ENCODE measurements around the gene LCN2. TPM values are rescaled to one million over a fixed set of nuclear protein-coding genes. Genes with fewer than 3 reads are reported as not detected.
A peak's percentile ranks its signal among the peaks of the same experiment; 100 is the strongest.

LCN2 gene
- total RNA-seq, 2 experiments from 2014 or later, result not detected

DNA sequence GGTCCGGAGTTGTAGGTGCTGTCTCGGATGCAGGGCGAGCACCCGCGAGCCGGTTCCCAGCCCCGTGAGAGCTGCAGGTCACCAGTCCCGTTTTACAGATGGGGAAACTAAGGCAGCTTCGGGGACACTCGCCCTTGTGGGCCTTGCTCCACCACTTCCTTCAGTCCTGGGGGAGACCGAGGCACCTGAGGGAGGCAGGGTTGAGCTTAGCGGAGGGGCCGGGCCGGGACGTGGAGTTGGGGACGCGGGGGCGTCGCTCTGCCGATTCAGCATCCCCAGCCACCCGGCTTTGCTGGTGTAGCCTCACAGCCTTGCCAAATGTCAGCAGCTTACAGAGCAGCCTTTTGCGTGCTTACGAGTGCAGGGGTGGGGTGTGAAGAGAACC is 11.3 kb downstream of the LCN2 start:
- CTCF ChIA-PET, result interaction anchor here (0.6 to 2.9 kb wide), 4 partner anchors 30 to 1737 kb away, joined by 3 to 8 read pairs (median 3); partner anchors contain the start of gene CIZ1
- ATAC-seq (ENCODE audit: poor library complexity) (peak; percentile 11), DNase-seq (peak in 9 of 14 experiments; percentile 12 to 62 (median 22))
- Histone ChIP-seq H3K4me1 (ENCODE audit: insufficient read depth, low read length) (peaks cover 24% of the 10 kb centered on the region), H3K27ac (ENCODE audit: low read depth in 1 of 2, low read length in 2 of 2) (peak overlapping the region; percentile 65 to 77), H3K36me3 (ENCODE audit: insufficient read depth, low read length) (peaks cover 22% of the 10 kb centered on the region), H3K9me3 (ENCODE audit: control insufficient read depth in 1 of 2, insufficient read depth in 1 of 2, low read length in 2 of 2) (no peaks in the 10 kb centered on the region), H3K27me3 (ENCODE audit: control insufficient read depth in 1 of 2, insufficient read depth in 2 of 2, low read length in 2 of 2) (no peaks in the 10 kb centered on the region), H3K4me3 (ENCODE audit: low read length) (peak overlapping the region; percentile 97)
- Mint-ChIP-seq H3K36me3 (ENCODE audit: low read depth) (peaks cover 25% of the 10 kb centered on the region), H3K27me3 (no peaks in the 10 kb centered on the region), H3K27ac (peak overlapping the region; percentile 92), H3K4me3 (peak overlapping the region; percentile 89), H3K4me1 (ENCODE audit: low read depth) (peaks cover 20% of the 10 kb centered on the region), H3K9me3 (no peaks in the 10 kb centered on the region)
- POLR2A ChIA-PET, result interaction anchor here (0.5 to 4.4 kb wide), 10 partner anchors 9 to 1731 kb away, joined by 3 to 29 read pairs (median 4); partner anchors contain the start of gene PTGES2
- TF ChIP-seq, protein P1, sequence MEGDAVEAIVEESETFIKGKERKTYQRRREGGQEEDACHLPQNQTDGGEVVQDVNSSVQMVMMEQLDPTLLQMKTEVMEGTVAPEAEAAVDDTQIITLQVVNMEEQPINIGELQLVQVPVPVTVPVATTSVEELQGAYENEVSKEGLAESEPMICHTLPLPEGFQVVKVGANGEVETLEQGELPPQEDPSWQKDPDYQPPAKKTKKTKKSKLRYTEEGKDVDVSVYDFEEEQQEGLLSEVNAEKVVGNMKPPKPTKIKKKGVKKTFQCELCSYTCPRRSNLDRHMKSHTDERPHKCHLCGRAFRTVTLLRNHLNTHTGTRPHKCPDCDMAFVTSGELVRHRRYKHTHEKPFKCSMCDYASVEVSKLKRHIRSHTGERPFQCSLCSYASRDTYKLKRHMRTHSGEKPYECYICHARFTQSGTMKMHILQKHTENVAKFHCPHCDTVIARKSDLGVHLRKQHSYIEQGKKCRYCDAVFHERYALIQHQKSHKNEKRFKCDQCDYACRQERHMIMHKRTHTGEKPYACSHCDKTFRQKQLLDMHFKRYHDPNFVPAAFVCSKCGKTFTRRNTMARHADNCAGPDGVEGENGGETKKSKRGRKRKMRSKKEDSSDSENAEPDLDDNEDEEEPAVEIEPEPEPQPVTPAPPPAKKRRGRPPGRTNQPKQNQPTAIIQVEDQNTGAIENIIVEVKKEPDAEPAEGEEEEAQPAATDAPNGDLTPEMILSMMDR (IDR thresholded peaks at IDR 0.05), result no peak
- intact Hi-C loops (cut with DNase I, micrococcal nuclease), result loop anchor here (1.0 to 2.0 kb wide), 4 partner anchors 31 to 115 kb away; partner anchors contain the start of gene CIZ1 (in 1 of the 2)

DNA sequence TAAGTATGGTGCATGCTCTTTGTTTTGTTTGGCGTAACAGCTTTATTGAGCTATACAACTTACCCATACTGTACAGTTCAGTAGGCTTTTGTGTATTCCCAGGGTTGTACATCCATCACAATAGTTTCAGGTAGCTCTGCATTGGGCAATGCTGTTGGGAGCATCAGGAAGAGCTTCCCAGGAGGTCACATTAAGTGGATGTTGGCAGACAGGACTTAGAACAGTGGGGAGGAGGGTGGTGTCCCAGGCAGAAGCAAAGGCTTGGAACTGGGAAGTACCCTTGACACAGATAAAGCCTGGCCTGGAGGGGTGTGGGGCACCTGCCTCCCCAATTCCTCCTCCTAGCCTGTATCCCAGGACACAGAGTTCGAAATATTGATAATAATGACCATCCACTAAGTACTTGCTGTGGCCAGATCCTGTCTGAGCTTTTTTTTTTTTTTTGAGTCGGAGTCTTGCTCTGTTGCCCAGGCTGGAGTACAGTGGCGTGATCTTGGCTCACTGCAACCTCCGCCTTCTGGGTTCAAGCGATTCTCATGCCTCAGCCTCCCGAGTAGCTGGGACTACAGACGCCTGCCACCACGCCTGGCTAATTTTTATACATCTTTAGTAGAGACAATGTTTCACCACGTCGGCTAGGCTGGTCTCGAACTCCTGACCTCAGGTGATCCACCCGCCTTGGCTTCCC is 12.1 kb downstream of the LCN2 start:
- TF ChIP-seq, protein P1 (IDR thresholded peaks at IDR 0.05), result no peak
- intact Hi-C loops (cut with DNase I, micrococcal nuclease), result loop anchor here in 1 of 2 experiments (2.0 kb wide), 1 partner anchor 89 kb away; no protein-coding TSS in a partner anchor
- Mint-ChIP-seq H3K36me3 (ENCODE audit: low read depth) (peaks cover 32% of the 10 kb centered on the region), H3K4me1 (ENCODE audit: low read depth) (peaks cover 20% of the 10 kb centered on the region), H3K4me3 (peak overlapping the region; percentile 89), H3K27me3 (no peaks in the 10 kb centered on the region), H3K27ac (peak overlapping the region; percentile 92), H3K9me3 (no peaks in the 10 kb centered on the region)
- Histone ChIP-seq H3K4me1 (ENCODE audit: insufficient read depth, low read length) (peaks cover 24% of the 10 kb centered on the region), H3K36me3 (ENCODE audit: insufficient read depth, low read length) (peaks cover 28% of the 10 kb centered on the region), H3K4me3 (ENCODE audit: low read length) (peak overlapping the region; percentile 97), H3K27ac (ENCODE audit: low read depth in 1 of 2, low read length in 2 of 2) (no peak overlapping the region), H3K9me3 (ENCODE audit: control insufficient read depth in 1 of 2, insufficient read depth in 1 of 2, low read length in 2 of 2) (no peaks in the 10 kb centered on the region), H3K27me3 (ENCODE audit: control insufficient read depth in 1 of 2, insufficient read depth in 2 of 2, low read length in 2 of 2) (no peaks in the 10 kb centered on the region)
- DNase-seq (no peak), ATAC-seq (ENCODE audit: poor library complexity) (no peak)
- POLR2A ChIA-PET, result interaction anchor here (0.6 to 4.4 kb wide), 11 partner anchors 8 to 610 kb away, joined by 3 to 29 read pairs (median 4); partner anchors contain the start of genes GOLGA2, PTGES2, SWI5 and ZER1
- CTCF ChIA-PET, result interaction anchor here (1.3 to 2.9 kb wide), 2 partner anchors 30 to 180 kb away, joined by 3 to 8 read pairs; partner anchors contain the start of gene CIZ1

DNA sequence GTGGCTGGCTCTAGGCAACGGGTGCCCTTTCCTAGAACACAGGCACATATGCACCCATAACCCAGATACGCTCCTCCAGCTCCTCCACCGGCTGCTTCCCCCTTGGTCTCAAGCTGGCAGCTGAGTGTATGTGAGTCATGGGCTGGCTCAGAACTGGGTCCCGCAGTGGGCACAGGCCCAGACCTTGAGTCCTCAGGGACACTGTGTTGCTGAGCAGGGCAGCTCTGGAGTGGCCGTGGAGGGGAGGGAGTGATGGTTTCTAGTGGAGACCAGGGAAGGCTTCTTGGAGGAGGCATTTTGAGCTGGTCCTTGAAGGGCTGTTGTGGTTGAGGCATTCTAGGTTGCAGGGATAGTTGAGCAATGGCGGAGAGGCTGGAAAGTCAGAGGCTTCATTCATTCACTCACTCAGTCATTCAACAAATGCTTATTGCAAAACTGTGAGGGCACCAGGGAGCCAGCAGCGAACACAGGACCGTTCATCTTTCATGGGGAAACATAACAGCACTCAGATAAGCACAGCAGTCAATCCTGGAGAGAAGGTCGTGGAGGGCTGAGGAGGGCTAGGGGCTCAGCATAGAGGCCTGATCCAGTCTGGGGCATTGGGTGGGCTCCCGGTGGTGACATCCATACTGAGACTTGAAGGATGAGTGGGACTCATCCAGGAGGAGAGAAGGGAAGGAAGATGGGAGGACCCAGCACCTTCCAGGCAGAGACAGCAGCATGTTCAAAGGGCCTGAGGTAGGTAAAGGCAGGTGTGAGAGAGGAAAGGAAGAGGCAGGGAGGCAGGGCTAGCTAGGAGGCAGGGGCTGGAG is 13.2 kb downstream of the LCN2 start:
- H3K4me1 Mint-ChIP-seq (ENCODE audit: low read depth), result peaks cover 20% of the 10 kb centered on the region
- no peak for DNase-seq
- H3K4me3 Mint-ChIP-seq, result peak overlapping the region; percentile 89
- H3K36me3 ChIP-seq (ENCODE audit: insufficient read depth, low read length), result peaks cover 39% of the 10 kb centered on the region
- no peaks in the 10 kb centered on the region for H3K9me3 Mint-ChIP-seq
- POLR2A ChIA-PET, result interaction anchor here (0.7 to 1.5 kb wide), 2 partner anchors 24 to 113 kb away, joined by 3 to 4 read pairs; partner anchors contain the start of genes GOLGA2 and SWI5
- TF ChIP-seq, protein P1 (IDR thresholded peaks at IDR 0.05), result no peak
- H3K27ac ChIP-seq (ENCODE audit: low read depth in 1 of 2, low read length in 2 of 2), result no peak overlapping the region
- peaks cover 40% of the 10 kb centered on the region for H3K36me3 Mint-ChIP-seq (ENCODE audit: low read depth)
- peaks cover 24% of the 10 kb centered on the region for H3K4me1 ChIP-seq (ENCODE audit: insufficient read depth, low read length)
- H3K27ac Mint-ChIP-seq, result peak overlapping the region; percentile 47
- intact Hi-C loops (cut with DNase I, micrococcal nuclease), result no loop called here
- H3K27me3 Mint-ChIP-seq, result no peaks in the 10 kb centered on the region
- H3K4me3 ChIP-seq (ENCODE audit: low read length), result no peak overlapping the region
- H3K9me3 ChIP-seq (ENCODE audit: control insufficient read depth in 1 of 2, insufficient read depth in 1 of 2, low read length in 2 of 2), result no peaks in the 10 kb centered on the region
- CTCF ChIA-PET, result interaction anchor here (1.5 to 2.9 kb wide), 2 partner anchors 10 to 29 kb away, joined by 4 to 8 read pairs; partner anchors contain the start of gene CIZ1
- H3K27me3 ChIP-seq (ENCODE audit: control insufficient read depth in 1 of 2, insufficient read depth in 2 of 2, low read length in 2 of 2), result no peaks in the 10 kb centered on the region
- no peak for ATAC-seq (ENCODE audit: poor library complexity)
